Subcutaneous adipose tissue (tissue), 4 donors: ENCODE measurements around the gene IMPDH2. TPM values are rescaled to one million over a fixed set of nuclear protein-coding genes. Genes with fewer than 3 reads are reported as not detected.

Experiments used
- CTCF ChIP-seq: fragments of 450-650 bp; IDR thresholded peaks from one replicate; pipeline ENCODE4 v1.5.1; 2016; ENCODE audit warnings: low read depth, mild to moderate bottlenecking, control low read depth, antibody characterized with exemption, moderate library complexity
- total RNA-seq, 4 donors: library from RNA; depleted of rRNA; stranded (reverse); fragments of >200 nt; gene quantifications; one replicate each; pipeline ENCODE4 v1.1.0, GENCODE V29; 2016

Gene IMPDH2
- total RNA-seq, 4 donors from 2014 or later: 92.3 to 126 (median 105) TPM

- no peak for TF ChIP-seq CTCF
These were observed 6.1 kb upstream of the IMPDH2 start for GRCh38 chr3:49035281-49035680.

- TF ChIP-seq CTCF: no peak
These were observed 5.5 kb upstream of the IMPDH2 start for GRCh38 chr3:49034650-49035049.

GRCh38 chr3:49032646-49033304 lies 3.6 kb upstream of the IMPDH2 start:
- no peak for TF ChIP-seq CTCF

GRCh38 chr3:49030321-49030720 lies 1.1 kb upstream of the IMPDH2 start:
- no peak for TF ChIP-seq CTCF

DNA sequence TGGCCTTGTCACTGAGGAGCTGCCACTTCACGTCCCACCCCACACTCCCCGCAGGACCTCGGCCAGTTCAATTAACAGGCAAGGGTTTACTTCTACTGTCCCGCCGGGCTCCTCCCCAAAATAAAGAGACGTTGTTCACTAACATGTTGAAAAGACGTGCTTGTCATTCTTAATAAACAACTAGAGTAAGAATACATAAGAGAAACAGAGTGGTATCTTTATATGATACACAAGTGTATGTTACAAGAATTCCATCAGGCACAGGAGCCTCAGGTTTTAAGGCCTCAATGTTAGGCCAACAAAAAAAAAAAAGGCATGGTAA lies 326 bp upstream of the IMPDH2 start:
- no peak for TF ChIP-seq CTCF

DNA sequence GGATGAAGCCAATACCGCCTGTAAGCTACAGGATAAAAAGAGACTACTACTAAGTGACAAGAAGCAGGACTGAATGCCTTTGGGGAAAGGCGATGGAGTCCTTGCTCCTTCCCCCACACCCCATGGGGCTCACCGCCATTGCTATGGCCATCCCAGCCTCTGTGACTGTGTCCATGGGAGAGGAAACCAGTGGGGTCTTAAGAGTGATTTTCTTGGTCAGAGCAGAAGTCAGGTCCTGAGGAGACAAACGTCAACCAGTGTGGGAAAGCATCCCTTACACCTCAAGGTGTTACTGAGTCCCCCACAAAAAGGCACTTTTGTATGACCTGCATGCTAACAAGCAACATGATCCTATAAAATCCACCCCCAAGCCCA lies 913 bp downstream of the IMPDH2 start:
- TF ChIP-seq CTCF: no peak

DNA sequence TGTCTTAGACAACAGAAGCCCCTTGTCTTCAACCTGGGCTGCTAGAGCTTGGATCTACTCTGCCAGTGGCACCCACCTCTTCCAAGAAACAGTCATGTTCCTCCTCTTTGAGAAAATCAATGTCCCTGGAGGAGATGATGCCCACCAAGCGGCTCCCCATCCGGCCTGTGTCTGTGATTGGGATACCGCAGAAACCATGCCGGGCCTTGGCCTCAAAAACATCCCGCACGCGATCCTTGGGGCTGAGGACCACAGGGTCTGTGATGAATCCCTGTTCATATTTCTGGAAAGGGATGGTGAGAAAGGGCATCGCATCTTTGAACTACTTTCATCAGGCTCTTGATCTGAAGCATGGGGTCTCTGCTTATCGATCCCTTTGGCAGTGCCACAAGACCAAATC lies 1.6 kb downstream of the IMPDH2 start:
- no peak for TF ChIP-seq CTCF
